Measurements from ENCODE around the gene DNAJB7.
"Not testable (repeated sequence)": the region's sequence is repeated elsewhere in the genome, so short reads cannot be mapped to it uniquely, and the experiment has no call there.

The DNAJB7 gene

DNA sequence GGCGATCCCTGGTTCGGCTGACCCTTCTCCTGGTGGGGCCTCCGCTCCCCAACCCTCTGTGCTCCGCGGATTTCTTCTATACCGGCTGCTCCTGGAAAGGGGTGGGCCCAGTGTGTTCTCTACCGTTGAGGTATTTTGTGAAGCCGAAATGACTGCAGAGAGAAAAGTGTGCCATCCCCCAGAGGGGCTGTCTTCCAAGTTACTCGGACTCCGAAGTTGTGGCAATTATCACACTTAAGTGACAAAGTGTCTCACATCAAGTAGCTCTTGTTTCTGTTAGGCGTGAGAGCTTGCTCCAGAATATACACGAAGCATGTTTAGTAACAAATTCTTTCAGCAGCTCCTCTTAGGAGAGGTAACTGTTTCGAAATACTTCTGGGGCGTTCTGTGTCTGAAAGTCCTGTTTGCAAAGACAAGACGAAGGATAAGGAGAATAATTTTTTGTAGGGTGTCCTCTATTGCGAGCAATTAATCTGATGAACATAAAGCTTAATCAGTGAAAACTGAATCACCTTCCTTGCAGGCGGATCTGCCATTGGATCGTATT, 4.5 kb downstream of the DNAJB7 start:
- Histone ChIP-seq H3K4me1 (ENCODE audit: insufficient read depth, low read length) (peaks cover 22% of the 10 kb centered on the region), H3K36me3 (ENCODE audit: insufficient read depth, low read length) (no peaks in the 10 kb centered on the region; the same call in 1 of the 2 replicates), H3K9me3 (ENCODE audit: control insufficient read depth, insufficient read depth, low read length) (no peaks in the 10 kb centered on the region), H3K9ac (ENCODE audit: low read depth, low read length) (peak overlapping the region; percentile 86)

DNA sequence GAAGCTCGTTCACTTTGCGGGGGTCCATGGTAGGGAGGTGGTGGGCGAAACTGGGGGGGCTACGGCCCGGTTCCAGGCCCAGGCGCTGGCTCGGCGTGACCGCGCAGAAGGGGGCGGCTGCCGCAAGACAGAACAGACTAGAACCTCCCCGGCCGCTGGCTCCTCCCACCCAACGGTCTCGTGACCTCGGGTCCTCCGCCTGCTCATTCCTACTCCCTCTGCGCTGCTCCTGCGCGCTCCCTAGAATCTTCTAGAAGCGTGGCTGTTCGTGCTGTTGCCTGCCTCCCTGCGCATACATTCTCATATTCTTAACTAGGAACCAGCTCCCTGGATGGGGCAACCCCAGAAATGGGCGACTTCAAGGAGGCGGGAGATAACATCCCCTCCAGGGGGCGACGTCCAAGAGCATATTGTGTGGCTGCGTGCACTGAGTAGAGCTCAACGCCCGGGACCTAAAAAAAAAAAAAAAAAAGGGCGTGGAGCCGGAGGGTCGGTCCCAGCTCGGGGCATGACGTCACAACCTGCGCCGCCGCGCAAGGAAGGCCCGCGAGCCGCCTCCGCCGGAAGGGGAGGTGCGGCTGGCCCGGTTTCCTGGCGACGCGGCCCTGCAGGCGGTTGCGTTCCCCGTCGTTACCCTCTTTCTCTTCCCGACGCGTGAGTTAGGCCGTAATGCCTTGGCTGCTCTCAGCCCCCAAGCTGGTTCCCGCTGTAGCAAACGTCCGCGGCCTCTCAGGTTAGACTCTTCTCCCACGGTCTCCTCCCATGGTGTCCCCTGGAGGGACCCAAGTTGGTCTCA, 5.2 kb downstream of the DNAJB7 start, which contains the start of the genes ST13 and XPNPEP3:
ST13 (minus strand) TSS at position 127 of the 796 bp plus-strand sequence; CDS start at position 28, 99 bp downstream.
XPNPEP3 (plus strand) TSS at position 636 of the 796 bp plus-strand sequence; CDS start at position 670, 34 bp downstream.
- H3K36me3 ChIP-seq (ENCODE audit: insufficient read depth, low read length) = no peaks in the 10 kb centered on the region; the same call in 1 of the 2 replicates

DNA sequence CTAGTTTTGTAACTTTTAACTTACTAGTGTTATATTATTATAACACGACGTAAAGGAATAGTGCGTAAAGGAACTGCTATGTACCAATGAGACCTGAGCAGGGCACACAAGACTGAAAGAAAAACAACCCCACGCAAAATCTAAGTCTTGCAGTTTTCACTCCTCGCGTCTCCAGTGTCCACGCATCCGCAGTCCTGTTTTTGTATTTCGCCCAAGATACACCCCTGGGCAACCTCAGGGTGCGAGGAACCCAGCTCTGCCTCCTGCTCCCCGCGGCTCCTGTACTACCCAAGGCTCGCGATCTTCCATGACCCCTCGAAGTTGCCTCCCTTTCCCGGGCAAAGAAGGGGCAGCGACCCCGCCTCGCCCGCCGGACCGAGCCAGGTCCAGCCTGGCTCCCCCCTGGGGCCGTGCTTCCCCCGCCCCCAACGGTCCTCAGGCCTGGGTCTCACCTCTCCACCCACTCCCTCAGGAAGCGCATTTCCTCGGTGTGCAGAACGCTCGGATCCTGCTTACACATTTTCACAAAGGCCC, 5.9 kb downstream of the DNAJB7 start:
- no peaks in the 10 kb centered on the region; the same call in 1 of the 2 replicates for H3K36me3 ChIP-seq (ENCODE audit: insufficient read depth, low read length)
- H3K9ac ChIP-seq (ENCODE audit: low read depth, low read length) = peak overlapping the region; percentile 86
- H3K9me3 ChIP-seq (ENCODE audit: control insufficient read depth, insufficient read depth, low read length) = no peaks in the 10 kb centered on the region
- peaks cover 22% of the 10 kb centered on the region for H3K4me1 ChIP-seq (ENCODE audit: insufficient read depth, low read length)

More for the DNA sequence above, 5.2 kb downstream of the DNAJB7 start, which contains the start of the genes ST13 and XPNPEP3:
- Histone ChIP-seq H3K9me3 (ENCODE audit: control insufficient read depth, insufficient read depth, low read length) (no peaks in the 10 kb centered on the region), H3K4me1 (ENCODE audit: insufficient read depth, low read length) (peaks cover 22% of the 10 kb centered on the region), H3K9ac (ENCODE audit: low read depth, low read length) (peak within 1 kb of the TSS; percentile 86)

DNA sequence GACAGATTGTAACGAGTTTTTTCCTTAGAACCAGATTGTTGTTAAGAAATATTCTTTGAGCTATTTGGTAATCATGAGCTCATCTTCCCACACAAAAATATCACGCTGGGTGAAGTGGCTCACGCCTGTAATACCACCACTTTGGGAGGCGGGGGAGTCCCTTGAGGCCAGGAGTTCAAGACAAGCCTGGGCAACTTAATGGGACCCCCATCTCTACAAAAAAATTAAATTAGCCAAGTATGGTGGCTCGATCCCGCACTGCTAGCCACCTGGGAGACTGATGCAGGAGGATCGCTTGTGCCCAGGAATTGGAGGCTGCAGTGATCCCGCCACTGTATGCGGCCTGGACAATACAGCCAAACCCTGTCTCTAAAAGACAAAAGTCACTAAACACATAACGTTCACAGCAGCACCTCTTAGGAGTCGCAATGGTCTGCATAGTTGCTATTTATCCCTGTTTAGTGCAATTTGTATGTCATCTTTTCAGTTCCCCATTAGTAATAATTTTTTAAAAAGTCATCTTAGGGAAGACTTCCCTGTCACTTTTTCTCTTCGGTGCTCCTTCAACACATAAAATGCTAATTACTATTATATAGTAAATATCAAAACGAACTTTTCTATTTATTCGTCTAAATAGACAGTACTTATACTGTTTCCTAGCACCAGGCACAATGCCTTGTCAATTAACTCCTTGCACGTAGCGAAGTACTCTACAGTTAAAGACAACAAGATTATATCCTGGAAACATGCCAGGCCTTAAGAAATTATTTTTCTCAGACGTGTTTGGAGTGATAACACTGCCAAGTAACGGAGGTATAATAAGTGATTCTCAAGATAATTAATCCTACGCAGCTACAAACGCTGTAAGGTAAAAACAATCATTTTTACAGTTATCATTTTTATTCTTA, 6.6 kb downstream of the DNAJB7 start:
- H3K9me3 ChIP-seq (ENCODE audit: control insufficient read depth, insufficient read depth, low read length) = no peaks in the 10 kb centered on the region
- H3K36me3 ChIP-seq (ENCODE audit: insufficient read depth, low read length) = no peaks in the 10 kb centered on the region; the same call in 1 of the 2 replicates
- H3K4me1 ChIP-seq (ENCODE audit: insufficient read depth, low read length) = peaks cover 22% of the 10 kb centered on the region
- peak overlapping the region; percentile 86 for H3K9ac ChIP-seq (ENCODE audit: low read depth, low read length)

DNA sequence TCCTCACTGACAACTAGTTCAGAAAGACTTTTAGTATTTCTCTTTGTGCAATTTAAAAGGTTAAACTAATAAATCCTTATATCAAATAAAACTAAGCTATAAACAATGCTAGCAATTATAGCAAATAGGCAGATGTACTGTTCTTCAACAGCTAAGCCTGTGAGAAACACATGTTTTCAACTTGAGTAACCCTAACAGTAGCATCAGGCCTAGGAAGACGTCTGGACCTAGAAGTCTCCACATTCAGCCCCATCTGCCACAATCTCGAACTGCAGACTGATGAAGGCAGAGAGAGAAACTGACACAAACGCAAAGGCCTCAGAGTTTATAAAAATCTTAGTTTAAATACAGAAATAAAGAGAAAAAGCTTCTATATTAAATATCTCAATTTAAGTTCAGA, 8.0 kb downstream of the DNAJB7 start:
- 0 out of 2 replicates have a peak overlapping the region, but pooled peaks have one; percentile 14 for H3K9ac ChIP-seq (ENCODE audit: low read depth, low read length)
- no peaks in the 10 kb centered on the region for H3K9me3 ChIP-seq (ENCODE audit: control insufficient read depth, insufficient read depth, low read length)
- H3K36me3 ChIP-seq (ENCODE audit: insufficient read depth, low read length) = no peaks in the 10 kb centered on the region
- H3K4me1 ChIP-seq (ENCODE audit: insufficient read depth, low read length) = peaks cover 22% of the 10 kb centered on the region

DNA sequence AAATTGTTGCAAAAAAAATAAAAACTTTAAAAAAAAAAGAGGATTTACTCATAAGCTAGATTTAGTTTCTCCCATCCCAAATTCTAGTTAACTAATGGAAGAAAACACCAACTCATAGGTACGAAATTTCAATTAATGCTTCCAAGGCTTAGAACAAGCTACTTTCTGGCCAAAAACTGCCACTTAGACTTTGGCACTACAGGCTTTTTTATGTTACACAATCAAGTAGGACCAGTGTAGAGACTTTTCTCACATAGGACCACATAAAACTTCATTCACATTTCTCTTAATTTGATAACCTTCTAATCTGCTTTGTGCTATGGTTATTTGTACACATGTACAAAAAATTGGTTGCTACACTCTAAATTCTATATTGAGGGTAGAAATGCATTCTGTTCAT, 8.6 kb downstream of the DNAJB7 start:
- Histone ChIP-seq H3K9me3 (ENCODE audit: control insufficient read depth, insufficient read depth, low read length) (no peaks in the 10 kb centered on the region), H3K4me1 (ENCODE audit: insufficient read depth, low read length) (peaks cover 22% of the 10 kb centered on the region), H3K9ac (ENCODE audit: low read depth, low read length) (no peak overlapping the region), H3K36me3 (ENCODE audit: insufficient read depth, low read length) (no peaks in the 10 kb centered on the region)

- H3K9me3 ChIP-seq (ENCODE audit: control insufficient read depth, insufficient read depth, low read length); H3K36me3 ChIP-seq (ENCODE audit: insufficient read depth, low read length); H3K9ac ChIP-seq (ENCODE audit: low read depth, low read length); H3K4me1 ChIP-seq (ENCODE audit: insufficient read depth, low read length): not testable (repeated sequence)
Observed at GRCh38 chr22:40845816-40846215, 16.1 kb downstream of the DNAJB7 start.

- H3K9ac ChIP-seq (ENCODE audit: low read depth, low read length) = no peak overlapping the region
- no peaks in the 10 kb centered on the region for H3K4me1 ChIP-seq (ENCODE audit: insufficient read depth, low read length)
- no peaks in the 10 kb centered on the region for H3K9me3 ChIP-seq (ENCODE audit: control insufficient read depth, insufficient read depth, low read length)
- H3K36me3 ChIP-seq (ENCODE audit: insufficient read depth, low read length) = peaks cover 12% of the 10 kb centered on the region
Observed at GRCh38 chr22:40844951-40845350, 17.0 kb downstream of the DNAJB7 start.

DNA sequence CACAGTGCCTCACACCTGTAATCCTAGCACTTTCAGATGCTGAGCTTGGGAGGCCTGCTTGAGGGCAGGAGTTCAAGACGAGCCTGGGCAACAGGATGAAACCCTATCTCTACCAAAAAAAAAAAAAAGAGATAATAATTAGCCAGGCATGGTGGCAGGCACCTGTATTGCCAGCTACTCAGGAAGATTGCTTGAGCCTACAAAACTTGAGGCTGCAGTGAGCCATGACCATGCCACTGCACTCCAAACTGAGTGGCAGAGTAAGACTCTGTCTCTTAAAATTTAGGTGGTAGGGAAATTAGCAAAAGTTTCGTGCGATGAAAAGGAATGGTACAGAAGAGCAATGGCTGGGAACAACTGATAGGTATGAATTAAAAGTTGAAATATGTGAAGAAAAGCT, 23.4 kb downstream of the DNAJB7 start:
- Histone ChIP-seq H3K4me1 (ENCODE audit: insufficient read depth, low read length) (no peaks in the 10 kb centered on the region), H3K36me3 (ENCODE audit: insufficient read depth, low read length) (peaks cover 27% of the 10 kb centered on the region), H3K9me3 (ENCODE audit: control insufficient read depth, insufficient read depth, low read length) (no peaks in the 10 kb centered on the region), H3K9ac (ENCODE audit: low read depth, low read length) (no peak overlapping the region)

GRCh38 chr22:40834619-40835018, 27.3 kb downstream of the DNAJB7 start:
- Histone ChIP-seq H3K9me3 (ENCODE audit: control insufficient read depth, insufficient read depth, low read length) (no peaks in the 10 kb centered on the region), H3K36me3 (ENCODE audit: insufficient read depth, low read length) (peaks cover 23% of the 10 kb centered on the region), H3K9ac (ENCODE audit: low read depth, low read length) (no peak overlapping the region), H3K4me1 (ENCODE audit: insufficient read depth, low read length) (no peaks in the 10 kb centered on the region)

DNA sequence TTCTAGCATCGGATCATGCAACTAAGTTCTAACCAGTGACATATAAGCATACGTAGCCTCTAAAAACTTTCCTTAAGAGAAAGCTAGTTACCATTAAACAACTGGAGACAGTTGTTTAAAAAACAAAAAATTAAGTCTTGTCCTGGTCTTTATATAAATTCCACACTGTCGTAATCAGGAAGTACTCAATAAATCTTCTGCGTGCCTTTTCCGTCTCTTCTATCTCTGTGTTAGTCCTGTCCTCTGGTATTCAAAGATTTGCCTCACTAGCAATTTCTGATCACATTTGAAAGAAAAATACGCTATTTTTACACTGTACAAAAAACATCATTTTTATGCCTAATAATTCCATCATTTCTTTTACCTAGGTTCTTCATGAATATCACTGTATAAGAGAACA, 32.8 kb downstream of the DNAJB7 start:
- Histone ChIP-seq H3K9me3 (ENCODE audit: control insufficient read depth, insufficient read depth, low read length) (no peaks in the 10 kb centered on the region), H3K4me1 (ENCODE audit: insufficient read depth, low read length) (peaks cover 7% of the 10 kb centered on the region), H3K9ac (ENCODE audit: low read depth, low read length) (no peak overlapping the region), H3K36me3 (ENCODE audit: insufficient read depth, low read length) (peaks cover 12% of the 10 kb centered on the region; the same call in 1 of the 2 replicates)

- peaks cover 7% of the 10 kb centered on the region for H3K4me1 ChIP-seq (ENCODE audit: insufficient read depth, low read length)
- H3K36me3 ChIP-seq (ENCODE audit: insufficient read depth, low read length) = peaks cover 7% of the 10 kb centered on the region
- H3K9ac ChIP-seq (ENCODE audit: low read depth, low read length) = no peak overlapping the region
- no peaks in the 10 kb centered on the region for H3K9me3 ChIP-seq (ENCODE audit: control insufficient read depth, insufficient read depth, low read length)
Observed at GRCh38 chr22:40826984-40827741, 34.8 kb downstream of the DNAJB7 start.

DNA sequence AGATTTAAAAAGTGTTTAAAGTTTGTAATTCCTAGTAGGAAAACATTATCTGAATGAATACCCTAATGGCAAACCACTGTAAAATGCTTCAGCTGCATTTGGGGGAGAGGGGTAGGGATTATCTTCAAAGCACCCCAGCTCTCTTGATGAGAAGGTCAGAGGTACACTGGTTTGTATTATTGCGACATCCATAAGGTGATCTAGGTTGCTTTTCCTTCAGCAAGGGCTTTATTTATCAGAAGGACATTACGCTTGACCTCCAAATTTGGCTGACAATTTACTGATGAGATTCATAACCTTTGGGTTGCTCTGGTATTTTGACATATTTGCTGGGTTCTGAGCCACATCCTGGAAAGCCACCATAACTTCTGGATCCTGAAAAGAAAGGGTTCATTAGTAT, 35.6 kb downstream of the DNAJB7 start:
- H3K9me3 ChIP-seq (ENCODE audit: control insufficient read depth, insufficient read depth, low read length); H3K9ac ChIP-seq (ENCODE audit: low read depth, low read length); H3K36me3 ChIP-seq (ENCODE audit: insufficient read depth, low read length); H3K4me1 ChIP-seq (ENCODE audit: insufficient read depth, low read length): not testable (repeated sequence)
